Erythroblast (primary cell): ENCODE data around the gene NINJ2.

ENCODE experiments used
- DNase-seq, 2 experiments: peaks; one replicate each; lab custom pipeline; 2025; lab: John Stamatoyannopoulos, UW
- GATA1 ChIP-seq: IDR thresholded peaks from 2 replicates; pipeline ENCODE4 v1.6.1; 2011; ENCODE audit warnings: low read depth, mild to moderate bottlenecking, control low read depth, low read length, moderate library complexity
- POLR2A ChIP-seq: IDR thresholded peaks from 2 replicates; pipeline ENCODE4 v1.6.1; 2011; ENCODE audit warnings: mild to moderate bottlenecking, low read length

Gene NINJ2

DNA sequence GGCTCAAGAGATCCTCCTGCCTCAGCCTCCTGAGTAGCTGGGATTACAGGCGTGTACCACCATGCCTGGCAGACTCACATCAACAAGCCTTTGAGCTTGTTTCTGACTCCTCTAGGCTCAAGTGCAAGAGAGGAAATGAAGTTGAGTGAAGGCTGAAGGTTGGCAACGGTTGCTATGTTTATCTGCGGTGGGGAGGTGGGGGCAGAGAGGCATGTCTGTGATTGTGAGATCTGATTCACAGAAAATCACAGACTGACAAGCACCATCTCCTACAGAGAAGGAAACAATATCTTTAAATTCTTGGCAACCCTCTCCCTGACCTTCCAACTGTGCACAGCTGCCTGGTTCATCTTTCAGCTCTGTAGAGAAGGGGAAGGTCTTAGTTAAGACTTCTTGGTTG lies 22.1 kb upstream of the NINJ2 start:
- DNase-seq: no peak
- TF ChIP-seq GATA1: no peak
- no peak for TF ChIP-seq POLR2A

DNA sequence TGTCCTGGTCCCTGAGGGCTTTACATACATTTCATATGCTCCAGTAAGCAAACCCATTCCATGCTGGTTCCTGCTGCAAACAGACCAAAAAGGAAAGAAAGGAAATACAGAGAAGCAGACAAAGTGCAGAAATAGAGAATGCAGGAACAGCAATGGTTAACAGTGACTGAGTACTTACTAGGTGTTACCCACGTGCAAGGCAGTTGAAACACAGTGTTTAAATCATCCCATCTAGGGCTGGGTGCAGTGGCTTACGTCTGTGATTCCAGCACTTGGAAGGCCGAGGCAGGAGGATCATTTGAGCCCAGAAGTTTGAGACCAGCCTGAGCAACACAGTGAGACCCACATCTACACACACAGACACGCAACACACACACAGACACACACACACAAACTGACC lies 21.2 kb upstream of the NINJ2 start:
- no peak for DNase-seq
- TF ChIP-seq POLR2A (no peak), GATA1 (no peak)

DNA sequence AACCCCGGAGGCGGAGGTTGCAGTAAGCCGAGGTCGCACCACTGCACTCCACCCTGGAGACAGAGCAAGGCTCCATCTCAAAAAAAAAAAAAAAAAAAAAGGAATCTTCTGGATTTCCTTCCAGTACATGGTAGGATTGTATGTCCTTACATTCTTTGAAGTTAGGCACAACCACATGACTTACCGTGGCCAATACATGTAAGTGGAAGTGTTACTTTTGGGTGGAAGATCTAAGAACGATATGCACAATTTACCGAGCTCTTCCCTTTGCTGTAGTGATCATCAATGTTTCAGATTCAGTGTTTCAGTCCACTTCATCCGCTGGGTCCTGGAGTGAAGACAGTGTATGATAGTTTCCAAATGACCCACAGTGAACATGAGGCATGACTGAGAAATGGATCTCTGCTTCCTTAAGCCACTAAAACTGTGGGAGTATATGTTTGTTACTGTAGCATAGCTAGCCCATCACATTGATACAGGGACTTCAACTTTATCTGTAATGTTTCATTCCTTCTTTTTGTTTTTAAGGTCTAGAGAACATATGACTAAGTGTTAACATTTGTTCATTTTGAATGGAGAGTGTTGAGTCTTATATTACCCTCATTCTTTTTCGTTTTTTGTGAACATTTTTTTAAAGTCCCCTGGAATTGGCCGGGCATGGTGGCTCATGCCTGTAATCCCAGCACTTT lies 18.5 kb upstream of the NINJ2 start:
- TF ChIP-seq GATA1: no peak
- no peak for TF ChIP-seq POLR2A
- no peak for DNase-seq

DNA sequence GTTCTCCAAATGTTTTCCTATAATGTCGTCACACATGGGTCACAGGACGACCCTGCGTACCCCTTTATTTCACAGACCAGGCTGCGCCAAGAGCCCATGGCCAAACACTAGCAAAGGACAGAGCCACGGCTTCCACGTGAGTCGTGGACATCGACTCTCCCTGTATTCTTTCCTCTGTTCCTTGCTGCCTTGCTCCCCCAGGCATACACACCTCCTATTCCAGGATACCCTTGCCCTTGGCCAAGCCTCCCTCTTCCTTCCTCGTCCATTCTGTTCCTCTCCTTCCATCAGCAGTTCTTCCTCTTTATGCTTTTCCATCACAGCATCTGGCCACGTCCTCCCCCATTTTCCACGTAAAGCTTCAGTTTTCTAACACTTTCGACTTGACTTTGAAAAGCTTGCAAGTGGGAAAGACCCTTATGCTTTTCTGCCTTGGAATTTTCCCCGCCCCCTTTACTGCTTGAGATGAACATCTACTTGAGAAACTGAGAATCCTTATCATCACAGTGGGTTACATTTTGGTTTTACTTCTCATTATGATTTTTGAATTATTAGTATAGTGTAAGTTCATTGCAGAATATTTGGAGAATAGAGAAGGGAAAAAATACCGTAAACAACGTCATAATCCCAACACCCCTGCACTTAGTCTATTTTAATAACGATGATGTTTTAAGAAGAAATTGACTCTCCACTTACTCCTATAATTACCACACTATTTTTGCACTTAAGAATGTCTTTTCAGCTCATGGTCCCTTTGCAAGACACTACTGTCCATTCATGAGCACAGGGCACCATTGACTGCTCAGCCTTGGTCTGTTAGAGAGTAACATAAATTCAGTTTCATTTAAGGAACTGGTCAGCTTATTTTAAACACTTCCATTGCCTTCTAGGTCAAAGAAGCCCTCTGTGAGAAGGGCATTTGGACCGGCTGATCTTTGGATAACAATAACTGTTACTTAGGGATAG lies 15.8 kb upstream of the NINJ2 start:
- TF ChIP-seq GATA1: no peak
- no peak for TF ChIP-seq POLR2A
- no peak for DNase-seq

DNA sequence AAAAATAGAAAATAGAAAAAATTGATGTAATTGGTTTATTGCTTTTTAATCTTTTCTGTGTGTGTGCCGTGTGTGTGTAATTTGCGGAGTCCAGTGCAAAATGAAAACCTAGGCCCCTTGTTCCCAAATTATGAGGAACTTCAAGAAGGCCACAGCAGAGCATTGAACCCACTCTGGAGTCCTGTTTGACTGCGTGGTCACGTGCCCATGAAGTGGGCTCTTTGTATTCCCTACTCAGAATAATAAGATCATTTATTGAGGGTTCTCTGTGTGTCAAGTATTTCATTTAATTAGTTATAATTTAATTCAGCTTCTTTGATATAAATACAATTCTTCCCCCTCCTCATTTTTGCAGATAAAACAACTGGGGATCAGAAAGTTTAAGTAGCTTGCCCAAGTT lies 12.3 kb upstream of the NINJ2 start:
- no peak for TF ChIP-seq GATA1
- no peak for TF ChIP-seq POLR2A
- no peak for DNase-seq

DNA sequence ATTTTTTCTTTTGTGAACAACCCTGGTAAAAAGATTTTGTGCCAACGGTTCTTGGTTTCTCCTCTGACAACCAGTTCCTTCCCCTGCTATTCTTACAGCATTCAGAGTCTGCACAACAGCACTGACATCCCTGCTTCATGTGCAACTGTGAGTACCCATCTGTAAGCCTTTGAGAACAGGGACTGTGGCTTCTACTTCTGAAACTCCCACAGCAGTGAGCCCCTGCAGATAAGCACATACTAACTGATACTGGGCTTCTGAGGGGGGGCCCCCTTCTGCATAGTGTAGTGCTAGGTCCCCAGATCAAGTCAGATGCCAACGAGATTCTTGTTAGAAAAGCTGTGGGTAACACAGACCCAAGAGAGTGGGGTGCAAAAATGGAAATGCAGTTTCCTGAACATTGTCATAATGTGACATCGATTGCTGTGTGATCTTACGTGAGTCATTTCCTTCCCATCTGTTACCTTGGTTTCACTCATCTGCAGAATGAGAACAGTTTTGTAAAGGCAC lies 11.1 kb upstream of the NINJ2 start:
- TF ChIP-seq GATA1: no peak
- no peak for TF ChIP-seq POLR2A
- DNase-seq: peak in 1 of 2 experiments; percentile 22

DNA sequence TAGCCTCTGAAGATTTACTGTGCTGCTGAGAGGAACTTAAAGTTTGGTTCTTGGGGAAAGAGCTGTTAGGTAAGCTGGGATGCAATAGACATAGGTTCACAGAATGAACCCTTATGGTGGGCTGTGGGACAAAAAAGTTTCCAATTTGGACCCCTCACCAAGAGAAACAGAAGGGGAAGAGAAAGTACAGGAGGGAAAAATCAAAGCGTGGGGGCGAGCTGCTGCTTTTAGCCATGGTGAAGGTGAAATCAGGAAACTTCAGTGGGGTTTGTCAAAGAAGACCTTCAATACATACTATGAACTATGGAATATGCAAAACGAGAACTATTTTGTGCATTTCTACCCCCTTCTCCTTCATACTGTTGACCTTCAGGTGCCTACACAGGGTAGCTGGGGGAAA lies 10.6 kb upstream of the NINJ2 start:
- DNase-seq: no peak
- TF ChIP-seq POLR2A (no peak), GATA1 (no peak)

DNA sequence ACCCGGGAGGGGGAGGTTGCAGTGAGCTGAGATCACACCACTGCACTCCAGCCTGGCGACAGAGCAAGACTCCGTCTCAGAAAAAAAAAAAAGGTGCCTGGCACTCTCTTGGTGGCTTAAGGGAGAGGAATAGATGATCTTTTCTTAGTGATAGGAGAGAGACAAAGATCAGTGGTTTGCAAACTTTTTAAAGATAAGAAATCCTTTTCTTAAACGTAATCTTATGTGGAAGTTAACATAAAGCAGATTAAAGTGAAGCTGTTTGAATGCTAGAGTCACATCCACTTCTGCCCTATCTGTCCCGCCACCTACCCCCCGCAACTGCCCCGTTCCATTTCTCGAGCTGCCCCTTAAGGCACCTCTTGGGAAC lies 6.3 kb upstream of the NINJ2 start:
- TF ChIP-seq GATA1 (no peak), POLR2A (no peak)
- no peak for DNase-seq

DNA sequence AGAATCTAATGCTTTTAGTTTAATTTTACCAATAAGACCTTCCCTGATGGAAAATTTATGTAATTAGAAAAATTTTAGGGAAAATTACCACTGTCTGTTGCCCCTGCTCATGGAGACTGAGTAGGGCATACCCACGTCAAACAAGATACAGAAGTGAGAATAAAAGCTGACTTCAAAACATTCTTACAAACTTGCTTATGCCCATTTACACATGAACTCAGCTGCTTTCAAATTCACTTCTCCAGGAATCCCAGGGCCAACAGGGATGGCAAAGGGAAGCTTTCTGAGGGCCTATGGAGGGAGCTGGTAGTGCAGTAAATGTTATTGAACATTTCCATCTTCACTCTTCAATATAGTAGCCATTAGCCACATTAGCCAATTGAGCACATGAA lies 4.8 kb upstream of the NINJ2 start:
- DNase-seq: no peak
- no peak for TF ChIP-seq POLR2A
- no peak for TF ChIP-seq GATA1

DNA sequence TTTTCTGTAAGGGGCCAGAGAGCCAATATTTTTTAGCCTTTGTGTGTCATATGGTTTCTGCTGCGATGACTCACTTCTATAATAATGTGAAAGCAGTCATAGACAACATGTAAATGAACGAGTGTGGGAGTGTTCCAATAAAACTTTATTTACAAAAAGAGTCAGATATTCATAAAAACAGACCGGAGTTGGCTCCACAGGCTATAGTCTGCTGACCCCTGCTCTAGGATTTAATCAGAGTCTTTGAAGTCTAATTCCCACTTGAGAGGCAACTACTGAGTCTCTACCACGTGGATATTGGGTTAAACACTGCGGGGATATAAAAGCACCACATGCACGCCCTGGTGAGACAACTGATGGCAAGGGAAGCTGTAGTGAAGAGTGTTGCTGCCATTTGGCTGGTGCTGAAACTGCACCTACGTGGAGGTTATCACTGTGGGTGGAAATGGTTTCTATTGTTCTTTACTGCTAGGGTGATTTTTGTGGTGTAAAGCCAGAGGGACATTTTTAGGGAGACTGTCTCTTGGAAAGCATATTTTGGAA lies 3.6 kb upstream of the NINJ2 start:
- peak in 1 of 2 experiments; percentile 52 for DNase-seq
- no peak for TF ChIP-seq POLR2A
- TF ChIP-seq GATA1: no peak

DNA sequence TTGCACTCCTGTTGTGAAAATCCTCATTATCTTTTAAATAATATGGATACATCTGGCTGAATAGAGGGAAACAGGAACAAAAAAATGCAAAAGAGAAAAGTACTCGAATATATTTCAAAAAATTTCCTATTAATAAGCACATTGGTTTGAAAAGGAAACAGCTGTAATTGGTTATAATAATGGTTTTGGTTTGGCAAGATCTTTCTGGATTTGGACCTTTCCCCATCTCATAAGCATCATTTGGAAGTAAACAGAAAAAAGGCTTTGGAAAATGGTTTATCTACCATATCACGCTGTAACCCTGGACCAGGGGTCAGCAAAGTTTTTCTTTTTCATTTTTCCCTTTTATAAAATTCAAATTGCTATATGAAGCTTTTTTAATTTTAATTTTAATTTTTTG lies 2.8 kb upstream of the NINJ2 start:
- DNase-seq: no peak
- TF ChIP-seq POLR2A (no peak), GATA1 (no peak)

DNA sequence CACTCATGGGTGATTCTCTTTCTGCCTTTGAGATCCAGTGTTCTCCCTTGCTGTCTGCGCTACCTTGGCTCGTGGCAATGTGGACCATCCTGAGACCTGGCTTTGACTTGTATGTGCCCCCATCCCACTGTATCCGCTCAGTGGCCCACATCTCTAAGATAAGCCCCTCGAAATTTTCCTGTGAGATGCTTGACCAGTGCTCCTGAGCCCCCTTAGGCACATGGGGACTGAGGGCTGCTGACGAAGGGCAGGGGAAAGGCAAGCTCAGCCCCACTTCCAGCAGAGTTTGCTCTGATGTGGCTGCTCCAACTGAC lies 1.5 kb upstream of the NINJ2 start:
- no peak for DNase-seq
- no peak for TF ChIP-seq GATA1
- TF ChIP-seq POLR2A: no peak

DNA sequence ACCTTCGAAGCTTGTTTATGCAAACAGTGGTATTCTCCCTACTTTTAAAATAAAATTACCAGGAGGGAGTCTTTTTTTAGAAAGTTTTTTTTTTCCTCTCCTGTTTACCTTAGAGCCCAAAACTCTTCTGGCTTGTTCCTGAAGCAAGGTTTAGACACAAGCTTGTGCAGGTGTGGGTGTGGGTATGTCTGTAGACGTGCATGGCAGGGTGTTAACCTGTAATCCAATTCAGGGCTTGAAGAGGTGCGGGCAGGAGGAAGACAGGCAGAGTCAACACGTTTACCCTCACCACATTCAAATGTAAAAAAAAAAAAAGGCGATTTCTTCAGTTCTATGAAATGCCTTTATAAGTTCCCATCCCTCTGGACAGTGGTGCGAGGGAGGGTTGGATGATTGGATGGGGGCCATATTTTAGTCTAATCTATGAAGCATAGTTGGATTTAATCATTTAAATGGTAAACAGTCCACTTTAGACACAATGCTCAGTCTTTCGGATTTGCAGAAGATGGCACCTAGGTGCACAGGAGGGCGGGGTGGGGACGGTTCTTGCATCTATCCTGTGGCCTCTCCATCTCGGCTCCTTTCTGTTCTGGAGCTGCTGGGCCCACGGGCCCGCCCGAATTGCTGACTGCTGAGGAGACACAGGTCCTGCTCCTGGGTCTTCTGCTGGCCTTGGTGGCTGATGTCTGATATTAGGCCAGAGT lies 982 bp upstream of the NINJ2 start:
- no peak for DNase-seq
- TF ChIP-seq POLR2A (no peak), GATA1 (no peak)

DNA sequence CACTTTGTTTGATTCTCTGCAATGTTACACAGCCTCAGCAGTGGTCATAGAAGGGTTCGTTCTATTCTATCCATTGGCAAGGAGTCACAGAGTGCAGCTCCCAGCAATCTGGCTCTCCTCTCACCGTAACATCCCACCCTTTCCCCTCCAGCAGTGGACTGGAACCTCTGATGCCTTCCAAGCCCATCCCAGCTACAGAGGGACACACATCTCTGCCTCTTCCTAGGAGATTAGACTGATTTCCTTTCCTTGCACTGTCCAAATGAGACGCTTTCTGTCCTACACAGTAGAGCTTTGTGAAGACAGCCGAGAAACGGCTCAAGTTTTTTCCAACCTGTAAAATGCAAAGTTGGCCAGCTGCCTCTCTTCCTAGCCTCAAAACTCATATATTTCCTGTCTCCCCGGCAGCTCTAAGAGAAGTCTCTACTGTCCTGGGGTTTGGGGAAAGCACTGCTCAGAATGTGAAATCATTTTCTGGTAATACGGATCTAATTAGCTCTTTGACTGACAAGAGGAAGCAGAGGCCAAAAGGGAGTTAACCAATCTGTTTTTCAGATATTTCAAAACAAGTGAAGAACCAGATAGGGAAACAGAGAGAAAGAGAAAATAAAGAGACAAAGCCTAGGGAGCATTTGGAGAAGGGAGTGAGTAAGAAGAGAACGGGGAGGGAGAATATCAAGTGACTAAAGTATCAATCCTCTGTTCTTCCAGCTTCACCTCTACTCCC lies 516 bp downstream of the NINJ2 start:
- DNase-seq: no peak
- no peak for TF ChIP-seq GATA1
- no peak for TF ChIP-seq POLR2A
